PC-9 (cell line): ENCODE measurements around the gene ZNF462.

Experiments used
- EZH2 ChIP-seq: fragments of 200-600 bp; sonication (generic); IDR thresholded peaks from 2 replicates; pipeline ENCODE4 v1.8.0; 2017; ENCODE audit warnings: antibody characterized with exemption, low read depth
- TF ChIP-seq, protein P1 (sequence below): fragments of 200-600 bp; sonication (generic); conservative IDR thresholded peaks from 2 replicates; pipeline ENCODE4 v1.6.1; 2017; ENCODE audit warnings: mixed run types, antibody characterized with exemption, mild to moderate bottlenecking, moderate library complexity

DNA sequence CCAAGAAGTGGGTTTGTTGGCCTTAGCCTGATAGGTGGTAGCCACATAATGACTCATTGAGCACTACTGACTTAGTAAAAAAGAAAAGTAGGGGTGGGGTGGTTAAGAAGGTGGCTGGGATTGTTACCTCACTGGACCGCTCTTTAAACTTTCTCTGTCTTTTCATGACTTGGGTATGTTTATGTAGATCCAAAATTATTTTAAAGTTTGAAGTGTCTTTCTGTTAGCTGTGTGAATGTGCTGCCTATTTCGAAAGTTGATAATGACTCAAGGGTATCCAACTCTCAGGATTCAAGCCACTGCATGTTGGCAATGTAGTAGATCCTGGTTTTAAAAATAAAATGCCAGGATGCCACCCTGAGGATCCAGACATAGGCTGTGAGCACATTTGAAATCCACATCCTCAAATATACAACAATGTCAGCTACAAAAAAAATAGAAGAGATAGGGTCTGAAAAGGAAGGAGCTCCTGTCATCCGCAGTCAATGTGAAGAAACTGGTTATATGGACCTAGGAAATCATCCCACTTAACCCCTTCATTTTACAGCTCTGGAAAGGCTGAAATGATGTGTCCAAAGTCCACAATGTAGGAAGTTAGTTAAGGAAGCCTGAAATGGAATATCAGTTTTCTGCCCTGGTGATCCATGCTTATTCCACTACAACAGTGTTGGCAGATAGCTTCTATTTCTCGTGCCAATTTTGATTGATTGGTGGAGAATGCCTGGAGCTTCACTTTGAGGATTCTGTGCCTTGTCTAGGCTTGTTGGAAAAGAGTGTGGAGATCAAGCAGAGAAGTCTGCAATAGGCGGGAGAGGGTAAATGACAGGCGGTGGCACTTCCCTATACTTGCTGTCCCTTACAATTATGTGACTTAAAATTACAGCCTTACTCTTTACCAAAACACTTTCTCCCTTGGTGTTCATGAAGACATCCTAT lies 23.4 kb downstream of the ZNF462 start:
- TF ChIP-seq, protein P1, sequence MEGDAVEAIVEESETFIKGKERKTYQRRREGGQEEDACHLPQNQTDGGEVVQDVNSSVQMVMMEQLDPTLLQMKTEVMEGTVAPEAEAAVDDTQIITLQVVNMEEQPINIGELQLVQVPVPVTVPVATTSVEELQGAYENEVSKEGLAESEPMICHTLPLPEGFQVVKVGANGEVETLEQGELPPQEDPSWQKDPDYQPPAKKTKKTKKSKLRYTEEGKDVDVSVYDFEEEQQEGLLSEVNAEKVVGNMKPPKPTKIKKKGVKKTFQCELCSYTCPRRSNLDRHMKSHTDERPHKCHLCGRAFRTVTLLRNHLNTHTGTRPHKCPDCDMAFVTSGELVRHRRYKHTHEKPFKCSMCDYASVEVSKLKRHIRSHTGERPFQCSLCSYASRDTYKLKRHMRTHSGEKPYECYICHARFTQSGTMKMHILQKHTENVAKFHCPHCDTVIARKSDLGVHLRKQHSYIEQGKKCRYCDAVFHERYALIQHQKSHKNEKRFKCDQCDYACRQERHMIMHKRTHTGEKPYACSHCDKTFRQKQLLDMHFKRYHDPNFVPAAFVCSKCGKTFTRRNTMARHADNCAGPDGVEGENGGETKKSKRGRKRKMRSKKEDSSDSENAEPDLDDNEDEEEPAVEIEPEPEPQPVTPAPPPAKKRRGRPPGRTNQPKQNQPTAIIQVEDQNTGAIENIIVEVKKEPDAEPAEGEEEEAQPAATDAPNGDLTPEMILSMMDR, result no peak
- TF ChIP-seq EZH2, result no peak
